ENCODE measurements around the gene KCNH2. TPM values are rescaled to one million over a fixed set of nuclear protein-coding genes. Genes with fewer than 3 reads are reported as not detected.
A peak's percentile ranks its signal among the peaks of the same experiment; 100 is the strongest.

Gene KCNH2
- total RNA-seq, 1 donor from 2014 or later, result 3.6 TPM

DNA sequence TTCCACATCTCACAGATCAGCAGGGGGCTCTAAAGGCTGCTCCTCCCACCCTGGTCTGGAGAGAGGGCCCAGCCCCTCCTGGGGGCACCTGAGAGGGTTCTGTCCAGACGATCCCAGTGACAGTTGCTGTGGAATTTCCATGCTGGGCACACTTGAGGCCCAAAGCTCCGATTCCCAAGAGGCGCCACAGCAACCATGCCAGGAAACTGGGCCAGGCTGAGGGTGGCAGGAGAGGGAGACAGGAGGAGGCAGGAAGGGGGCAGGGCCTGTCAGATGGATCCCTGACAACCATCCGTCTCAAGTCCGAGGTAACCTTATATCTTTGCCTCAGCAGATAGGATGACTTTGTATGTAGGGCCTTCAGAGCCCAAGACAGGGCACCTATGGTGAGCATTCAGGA lies 8.4 kb upstream of the KCNH2 start:
- ATAC-seq (no peak), DNase-seq (no peak)
- TF ChIP-seq, protein P1, sequence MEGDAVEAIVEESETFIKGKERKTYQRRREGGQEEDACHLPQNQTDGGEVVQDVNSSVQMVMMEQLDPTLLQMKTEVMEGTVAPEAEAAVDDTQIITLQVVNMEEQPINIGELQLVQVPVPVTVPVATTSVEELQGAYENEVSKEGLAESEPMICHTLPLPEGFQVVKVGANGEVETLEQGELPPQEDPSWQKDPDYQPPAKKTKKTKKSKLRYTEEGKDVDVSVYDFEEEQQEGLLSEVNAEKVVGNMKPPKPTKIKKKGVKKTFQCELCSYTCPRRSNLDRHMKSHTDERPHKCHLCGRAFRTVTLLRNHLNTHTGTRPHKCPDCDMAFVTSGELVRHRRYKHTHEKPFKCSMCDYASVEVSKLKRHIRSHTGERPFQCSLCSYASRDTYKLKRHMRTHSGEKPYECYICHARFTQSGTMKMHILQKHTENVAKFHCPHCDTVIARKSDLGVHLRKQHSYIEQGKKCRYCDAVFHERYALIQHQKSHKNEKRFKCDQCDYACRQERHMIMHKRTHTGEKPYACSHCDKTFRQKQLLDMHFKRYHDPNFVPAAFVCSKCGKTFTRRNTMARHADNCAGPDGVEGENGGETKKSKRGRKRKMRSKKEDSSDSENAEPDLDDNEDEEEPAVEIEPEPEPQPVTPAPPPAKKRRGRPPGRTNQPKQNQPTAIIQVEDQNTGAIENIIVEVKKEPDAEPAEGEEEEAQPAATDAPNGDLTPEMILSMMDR (IDR thresholded peaks at IDR 0.05), result no peak
- no peak overlapping the region for H3K27ac ChIP-seq
- no peak overlapping the region for H3K4me3 ChIP-seq
- peaks cover 13% of the 10 kb centered on the region for H3K4me1 ChIP-seq
- no peaks in the 10 kb centered on the region for H3K36me3 ChIP-seq
- intact Hi-C loops (cut with DNase I), result loop anchor here (5.0 kb wide), 1 partner anchor 89 kb away; no protein-coding TSS in a partner anchor
- H3K27me3 ChIP-seq, result no peaks in the 10 kb centered on the region
- H3K9me3 ChIP-seq, result no peaks in the 10 kb centered on the region

DNA sequence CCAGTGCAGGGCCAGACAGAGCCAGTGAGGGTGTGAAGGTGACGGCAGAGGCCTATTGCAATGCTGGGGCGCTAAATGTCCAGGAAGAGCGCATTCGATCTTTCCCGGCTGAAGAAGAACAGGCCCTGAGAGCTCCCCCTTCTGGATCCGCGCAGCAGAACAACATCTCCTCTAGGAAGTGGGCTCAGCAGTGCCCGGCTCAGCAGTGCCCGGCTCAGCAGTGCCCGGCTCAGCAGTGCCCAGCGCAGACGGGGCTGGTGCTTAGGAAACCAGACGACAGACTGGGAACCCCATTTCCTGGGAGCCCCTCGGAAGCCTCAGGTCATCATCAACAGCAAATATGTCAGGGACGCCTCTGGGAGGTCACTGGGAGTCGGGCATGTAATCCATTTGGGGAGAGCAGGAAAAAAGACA lies 8.0 kb upstream of the KCNH2 start:
- H3K36me3 ChIP-seq, result no peaks in the 10 kb centered on the region
- ATAC-seq (peak; percentile 69), DNase-seq (no peak)
- H3K4me3 ChIP-seq, result no peak overlapping the region
- H3K27ac ChIP-seq, result no peak overlapping the region
- peaks cover 13% of the 10 kb centered on the region for H3K4me1 ChIP-seq
- TF ChIP-seq, protein P1 (IDR thresholded peaks at IDR 0.05), result peak; percentile 66
- H3K27me3 ChIP-seq, result no peaks in the 10 kb centered on the region
- intact Hi-C loops (cut with DNase I), result loop anchor here (5.0 kb wide), 1 partner anchor 89 kb away; no protein-coding TSS in a partner anchor
- H3K9me3 ChIP-seq, result no peaks in the 10 kb centered on the region

DNA sequence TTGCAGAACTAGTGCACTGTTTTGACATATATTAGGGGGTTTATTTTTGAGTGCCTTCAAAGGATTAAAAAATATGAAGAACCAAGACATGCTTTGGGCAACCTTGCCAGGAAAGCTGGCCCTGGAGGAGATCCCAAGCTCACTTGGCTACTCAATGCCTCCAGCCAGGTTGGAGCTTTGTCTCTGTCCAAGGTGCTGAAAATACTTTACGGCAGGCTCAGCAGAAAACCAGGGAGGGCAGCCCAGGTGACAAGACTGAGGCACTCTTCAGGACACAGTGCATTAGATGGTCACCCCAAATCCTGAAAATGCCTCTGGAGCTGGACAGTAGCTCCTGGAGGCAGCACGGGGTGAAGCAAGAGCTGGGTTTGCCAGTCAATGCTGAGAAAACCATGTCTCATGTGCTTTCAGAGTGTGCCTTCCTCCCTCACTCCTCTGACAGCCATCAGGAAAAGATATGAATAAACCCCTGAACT lies 5.8 kb upstream of the KCNH2 start:
- Histone ChIP-seq H3K4me3 (no peak overlapping the region), H3K4me1 (peaks cover 7% of the 10 kb centered on the region), H3K36me3 (no peaks in the 10 kb centered on the region), H3K9me3 (no peaks in the 10 kb centered on the region), H3K27ac (no peak overlapping the region), H3K27me3 (peaks cover 13% of the 10 kb centered on the region)
- intact Hi-C loops (cut with DNase I), result no loop called here
- ATAC-seq (no peak), DNase-seq (no peak)
- TF ChIP-seq, protein P1 (IDR thresholded peaks at IDR 0.05), result no peak

DNA sequence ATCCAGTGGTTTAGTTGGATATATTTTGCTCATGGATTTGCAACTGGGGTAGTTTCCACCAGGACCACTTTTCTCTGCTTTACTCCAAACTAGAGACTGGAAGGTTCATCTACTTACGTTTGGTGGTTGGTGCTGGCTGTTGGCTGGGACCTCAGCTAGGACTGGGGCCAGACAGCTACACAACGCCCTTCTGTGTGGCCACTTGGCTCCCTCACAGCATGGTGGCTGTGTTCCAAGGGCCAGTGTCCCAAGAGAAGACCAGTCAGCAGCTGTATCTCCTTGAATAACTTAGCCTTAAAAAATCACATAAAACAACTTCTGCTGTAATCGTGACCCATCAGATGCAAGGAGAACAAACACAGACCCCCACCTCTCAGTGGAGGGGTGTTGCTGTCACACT lies 4.2 kb upstream of the KCNH2 start:
- Histone ChIP-seq H3K27me3 (peaks cover 16% of the 10 kb centered on the region), H3K36me3 (no peaks in the 10 kb centered on the region), H3K27ac (no peak overlapping the region), H3K4me1 (no peaks in the 10 kb centered on the region), H3K4me3 (no peak overlapping the region), H3K9me3 (no peaks in the 10 kb centered on the region)
- intact Hi-C loops (cut with DNase I), result no loop called here
- DNase-seq, result no peak
- TF ChIP-seq, protein P1 (IDR thresholded peaks at IDR 0.05), result no peak
- no peak for ATAC-seq

DNA sequence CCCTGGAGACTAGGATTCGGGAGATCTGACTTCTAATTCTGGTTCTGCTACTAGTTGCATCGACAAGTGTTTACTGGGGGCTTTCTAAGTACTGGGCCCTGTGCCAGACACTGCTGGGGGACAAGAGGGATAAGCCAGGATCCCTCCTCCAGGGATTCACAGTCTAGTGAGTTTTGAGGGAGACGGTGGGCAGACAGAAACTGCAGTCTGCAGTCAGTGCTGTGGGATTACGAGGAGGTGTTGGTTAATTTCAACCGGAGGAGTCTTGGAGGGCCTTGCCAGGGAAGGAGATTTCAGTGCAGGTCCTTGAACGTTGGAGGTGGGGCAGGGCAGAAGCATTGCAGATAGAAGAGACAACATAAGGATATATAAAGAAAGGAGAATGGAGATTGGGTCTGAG lies 3.5 kb upstream of the KCNH2 start:
- TF ChIP-seq, protein P1 (IDR thresholded peaks at IDR 0.05), result no peak
- no peaks in the 10 kb centered on the region for H3K4me1 ChIP-seq
- no peaks in the 10 kb centered on the region for H3K9me3 ChIP-seq
- ATAC-seq (no peak), DNase-seq (no peak)
- no peaks in the 10 kb centered on the region for H3K36me3 ChIP-seq
- no peak overlapping the region for H3K4me3 ChIP-seq
- H3K27ac ChIP-seq, result no peak overlapping the region
- peaks cover 23% of the 10 kb centered on the region for H3K27me3 ChIP-seq
- intact Hi-C loops (cut with DNase I), result no loop called here

DNA sequence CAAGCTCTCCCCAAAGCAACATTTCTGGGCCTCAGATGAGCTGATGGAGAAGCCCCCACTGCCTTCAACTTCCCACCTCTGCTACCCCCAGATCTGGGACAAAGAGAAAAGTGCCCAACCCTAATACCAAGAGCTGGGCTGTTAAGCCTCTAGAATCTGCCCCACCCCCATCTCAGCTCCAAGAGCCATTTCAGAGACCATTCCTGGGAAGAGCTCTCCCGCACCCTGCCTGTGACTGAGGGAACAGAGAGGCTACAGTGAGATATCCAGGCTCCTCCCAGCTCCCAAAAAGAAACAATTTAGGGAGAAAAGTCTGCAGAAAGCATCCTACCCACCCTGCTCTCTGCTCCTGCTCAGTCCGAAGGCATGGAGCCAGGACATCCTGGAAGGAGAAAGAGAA lies 2.5 kb upstream of the KCNH2 start:
- Histone ChIP-seq H3K27ac (no peak overlapping the region), H3K9me3 (no peaks in the 10 kb centered on the region), H3K27me3 (peaks cover 33% of the 10 kb centered on the region), H3K4me3 (no peak overlapping the region), H3K36me3 (no peaks in the 10 kb centered on the region), H3K4me1 (peaks cover 2% of the 10 kb centered on the region)
- DNase-seq (no peak), ATAC-seq (no peak)
- intact Hi-C loops (cut with DNase I), result no loop called here
- TF ChIP-seq, protein P1 (IDR thresholded peaks at IDR 0.05), result no peak

Data from upper lobe of right lung (tissue), 1 donor.